ENCODE results near the gene GRIN1.

Gene GRIN1

GRCh38 chr9:137138722-137139467, at the start of gene GRIN1:
Gene GRIN1, plus strand, starts transcription at chr9:137139154. Its CDS starts 333 bp downstream, at chr9:137139487.
- DNase-seq (ENCODE audit: low read depth): peak; percentile 46

DNA sequence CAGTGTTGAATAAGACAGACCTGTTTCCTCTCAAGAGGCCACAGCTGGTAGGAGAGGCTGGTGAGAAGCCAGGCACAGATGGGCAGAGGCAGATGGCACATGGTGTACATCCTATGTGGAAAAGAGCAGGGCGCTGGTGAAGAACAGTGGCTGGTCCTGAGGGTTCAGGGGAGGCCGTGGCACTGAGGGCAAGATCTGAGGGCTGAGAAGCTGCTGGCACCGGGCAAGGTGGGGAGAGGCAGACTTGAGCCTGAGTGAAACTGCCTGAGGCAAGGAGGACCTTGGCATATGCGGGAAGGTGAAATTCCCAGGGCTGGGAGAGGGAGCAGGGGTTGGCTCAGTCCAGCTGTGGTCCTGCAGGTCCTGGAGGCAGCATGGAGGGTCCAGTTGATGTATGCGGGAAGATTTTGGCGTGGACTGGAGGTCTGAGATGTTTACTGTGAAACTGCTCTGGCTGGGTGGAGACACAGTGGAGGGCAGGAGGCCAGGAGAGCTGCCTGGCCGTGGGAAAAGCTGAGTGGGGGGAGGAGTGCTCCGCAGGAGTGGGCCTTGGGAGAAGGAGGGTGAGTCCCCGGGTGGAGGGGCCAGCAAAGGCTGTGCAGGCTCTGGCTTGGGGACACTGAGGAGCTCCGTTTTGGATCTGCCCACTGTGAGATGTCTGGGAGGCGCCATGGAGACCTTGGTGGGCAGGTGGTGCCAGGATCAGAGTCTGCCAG, 49.6 kb upstream of the GRIN1 start:
- DNase-seq (ENCODE audit: low read depth): no peak

GRCh38 chr9:137095664-137096517, 43.1 kb upstream of the GRIN1 start:
- DNase-seq (ENCODE audit: low read depth): no peak

DNA sequence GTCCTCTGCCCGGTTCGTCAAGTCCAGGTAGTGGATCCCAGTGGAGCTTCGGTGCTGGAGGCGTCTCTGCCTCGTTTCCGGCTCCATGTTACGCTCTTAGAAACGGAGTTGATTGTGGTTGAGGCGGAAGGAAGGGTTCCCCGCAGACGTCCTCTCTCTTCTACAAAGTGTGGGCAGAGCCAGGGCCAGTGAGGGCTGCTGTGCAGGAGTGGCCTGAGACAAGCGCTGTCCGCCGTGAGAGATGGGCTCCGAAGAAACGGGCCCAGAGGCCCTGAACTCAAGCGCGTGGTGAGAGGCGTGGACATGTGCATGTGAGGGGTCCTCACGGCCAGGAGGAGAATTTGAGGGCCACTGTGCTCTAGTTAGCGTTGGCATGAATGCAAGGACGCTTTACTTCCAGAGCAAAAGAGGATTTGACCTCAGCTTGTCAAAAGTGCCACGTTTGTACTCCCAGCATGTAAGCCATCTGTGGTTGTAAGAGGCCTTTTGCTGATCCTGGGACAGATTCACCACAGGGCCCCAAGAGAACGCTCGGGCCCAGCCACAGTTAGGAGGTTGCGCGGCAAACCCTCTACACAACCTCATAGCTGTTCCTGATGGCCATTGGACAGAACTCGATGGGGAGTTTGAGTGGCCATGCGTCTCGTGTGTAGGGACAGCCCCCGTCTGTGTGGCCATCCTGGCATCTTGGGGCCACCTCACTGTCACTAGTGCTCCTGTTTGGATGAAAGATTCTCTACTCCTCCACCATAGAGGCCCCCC, 42.0 kb upstream of the GRIN1 start:
- no peak for DNase-seq (ENCODE audit: low read depth)

DNA sequence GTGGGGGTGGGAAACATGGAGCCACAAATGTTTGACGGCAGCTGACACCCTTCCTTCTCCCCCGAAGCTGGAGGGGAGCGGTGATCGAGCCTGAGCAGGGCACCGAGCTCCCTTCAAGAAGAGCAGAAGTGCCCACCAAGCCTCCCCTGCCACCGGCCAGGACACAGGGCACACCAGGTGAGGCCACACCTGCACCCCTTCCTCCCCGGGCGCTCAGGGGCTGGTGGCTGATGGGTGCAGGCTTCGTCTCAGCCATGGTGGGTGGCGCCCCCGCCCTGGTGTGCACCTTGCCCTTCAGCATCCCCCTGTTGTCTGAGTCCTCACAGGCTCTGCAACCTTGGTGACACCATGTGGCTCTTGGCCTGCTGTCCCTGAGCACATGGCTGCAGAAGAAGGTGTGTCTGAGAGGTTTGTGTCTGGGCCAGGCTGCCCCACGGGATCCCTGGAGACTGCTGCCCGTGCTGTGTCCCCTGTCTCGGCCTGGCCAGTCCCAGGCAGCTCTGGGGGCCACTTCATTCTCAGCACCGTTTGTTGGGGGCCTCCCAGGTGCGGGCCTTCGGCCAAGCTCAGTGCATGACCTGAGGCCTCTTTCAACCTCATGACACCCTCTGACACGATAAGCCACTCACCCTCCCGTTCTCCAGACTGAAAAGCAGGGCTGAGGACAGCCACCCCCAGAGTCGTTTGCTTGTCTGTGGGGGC, 41.0 kb upstream of the GRIN1 start:
- no peak for DNase-seq (ENCODE audit: low read depth)

DNA sequence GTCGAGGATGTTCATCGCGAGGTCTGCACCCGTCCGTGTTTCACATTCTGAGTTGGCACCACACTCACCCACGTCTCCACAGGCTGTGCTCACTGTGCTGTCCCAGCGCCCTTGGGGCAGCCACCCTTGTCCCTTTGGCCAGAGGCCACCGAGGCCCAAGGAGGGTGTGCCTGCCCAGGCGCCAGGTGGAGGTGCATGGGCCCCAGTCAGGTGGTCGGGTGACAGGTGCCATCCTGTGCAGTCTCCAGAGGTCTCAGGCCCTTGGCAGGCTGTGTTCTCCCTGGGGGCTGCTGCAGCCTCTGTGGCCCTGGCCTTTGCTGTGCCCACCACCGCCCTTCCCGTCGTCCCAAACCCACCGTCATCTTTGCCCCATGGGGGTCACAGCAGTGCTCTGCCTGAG, 39.7 kb upstream of the GRIN1 start:
- DNase-seq (ENCODE audit: low read depth): no peak

- DNase-seq (ENCODE audit: low read depth): no peak
Measured at GRCh38 chr9:137103206-137103999, 35.6 kb upstream of the GRIN1 start.

- DNase-seq (ENCODE audit: low read depth): no peak
Measured at GRCh38 chr9:137105814-137106661, 32.9 kb upstream of the GRIN1 start.

- no peak for DNase-seq (ENCODE audit: low read depth)
Measured at GRCh38 chr9:137106662-137107250, 32.2 kb upstream of the GRIN1 start.

GRCh38 chr9:137107312-137107921, 31.5 kb upstream of the GRIN1 start:
- DNase-seq (ENCODE audit: low read depth): no peak

- DNase-seq (ENCODE audit: low read depth): no peak
Measured at GRCh38 chr9:137107982-137108381, 31.0 kb upstream of the GRIN1 start.

- no peak for DNase-seq (ENCODE audit: low read depth)
Measured at GRCh38 chr9:137108608-137109249, 30.2 kb upstream of the GRIN1 start.

- no peak for DNase-seq (ENCODE audit: low read depth)
Measured at GRCh38 chr9:137109250-137110146, 29.5 kb upstream of the GRIN1 start.

DNA sequence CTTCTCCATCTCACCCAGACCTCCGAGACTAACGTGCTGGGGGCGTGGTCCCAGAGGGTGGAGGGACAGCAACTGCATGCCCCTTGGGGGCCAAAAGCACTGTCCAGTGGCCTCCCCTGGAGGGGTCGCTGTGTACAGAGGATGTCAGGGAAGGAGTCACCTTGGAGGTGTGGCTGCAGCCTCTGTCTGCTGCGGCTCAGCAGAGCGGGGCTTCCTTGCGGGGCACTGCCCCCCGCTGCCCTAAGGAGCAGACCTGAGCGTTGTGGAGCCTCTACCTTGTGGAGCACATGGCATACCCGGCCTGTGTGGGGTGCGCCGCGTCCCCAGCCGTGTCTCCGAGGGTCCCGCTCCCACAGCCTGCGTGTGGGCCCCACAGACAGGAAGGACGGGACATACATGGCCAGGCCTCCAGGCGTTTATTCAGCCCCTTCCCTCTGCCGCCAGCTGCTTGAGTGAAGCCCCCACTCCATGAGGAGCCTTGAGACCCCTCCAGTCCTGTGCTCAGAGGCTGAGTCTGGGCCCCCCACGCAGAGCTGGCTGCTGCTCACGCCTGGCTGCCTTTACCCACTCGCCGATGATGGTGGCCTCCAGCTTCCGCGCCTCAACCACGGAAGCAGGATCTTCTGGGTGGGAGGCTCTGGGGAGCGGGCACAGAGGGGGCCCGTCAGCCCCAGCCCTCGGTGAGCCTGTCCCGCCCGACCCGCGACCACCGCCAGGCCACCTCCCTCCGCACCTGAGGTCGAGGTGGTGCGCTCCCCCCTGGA, 28.6 kb upstream of the GRIN1 start:
- no peak for DNase-seq (ENCODE audit: low read depth)

DNA sequence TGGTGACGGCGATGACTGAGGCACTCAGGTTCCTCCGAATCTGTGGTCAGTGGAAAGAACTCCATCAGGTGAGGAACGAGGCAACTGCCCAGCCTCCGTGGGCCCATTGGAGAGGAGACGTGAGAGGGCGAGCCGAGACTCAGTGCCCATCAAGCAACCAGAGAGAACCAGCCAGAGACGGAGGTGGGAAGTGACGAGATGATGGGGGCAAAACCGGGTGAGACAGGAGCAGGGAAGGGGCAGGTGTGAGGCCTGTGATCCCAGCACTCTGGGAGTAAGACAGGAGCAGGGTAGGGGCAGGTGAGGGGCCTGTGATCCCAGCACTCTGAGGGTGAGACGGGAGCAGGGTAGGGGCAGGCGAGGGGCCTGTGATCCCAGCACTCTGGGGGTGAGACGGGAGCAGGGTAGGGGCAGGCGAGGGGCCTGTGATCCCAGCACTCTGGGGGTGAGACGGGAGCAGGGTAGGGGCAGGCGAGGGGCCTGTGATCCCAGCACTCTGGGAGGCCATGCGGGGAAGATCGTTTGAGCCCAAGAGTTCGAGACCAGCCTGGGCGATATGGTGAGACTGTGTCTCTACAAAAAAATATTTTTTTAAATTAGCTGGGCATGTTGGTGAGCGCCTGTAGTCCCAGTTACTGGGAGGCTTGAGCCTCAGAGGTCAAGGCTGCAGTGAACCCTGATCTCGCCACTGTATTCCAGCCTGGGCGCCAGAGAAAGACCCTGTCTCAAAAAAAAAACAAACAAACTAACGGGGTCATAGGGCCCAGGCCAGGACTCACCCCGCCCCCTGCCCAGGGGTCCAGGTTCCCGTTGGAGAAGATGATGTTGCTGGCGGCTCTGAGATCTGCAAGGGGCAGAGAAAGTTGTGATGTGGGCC, 27.8 kb upstream of the GRIN1 start:
- DNase-seq (ENCODE audit: low read depth): no peak
